G401.6 (cell line): ENCODE measurements around the gene ZNF615.
"Not testable (repeated sequence)": the region's sequence is repeated elsewhere in the genome, so short reads cannot be mapped to it uniquely, and the experiment has no call there.

Source experiments
- FAIRE-seq: peaks from 2 replicates; lab custom pipeline; 2012; peaks lifted over from hg19 to GRCh38; lab: Jason Lieb, UNC

ZNF615 gene

GRCh38 chr19:51980116-51980736, 27.8 kb downstream of the ZNF615 start:
- FAIRE-seq, result no peak

- FAIRE-seq, result no peak
Measured at GRCh38 chr19:51978882-51979281, 29.1 kb downstream of the ZNF615 start.

GRCh38 chr19:51977346-51977745, 30.7 kb downstream of the ZNF615 start:
- no peak for FAIRE-seq

GRCh38 chr19:51976852-51977251, 31.2 kb downstream of the ZNF615 start:
- FAIRE-seq, result no peak

- FAIRE-seq, result not testable (repeated sequence)
Measured at GRCh38 chr19:51975787-51976186, 32.2 kb downstream of the ZNF615 start.

GRCh38 chr19:51971624-51972023, 36.4 kb downstream of the ZNF615 start:
- FAIRE-seq, result no peak

- FAIRE-seq, result no peak
Measured at GRCh38 chr19:51970718-51971117, 37.3 kb downstream of the ZNF615 start.

GRCh38 chr19:51965583-51965982, 42.4 kb downstream of the ZNF615 start:
- FAIRE-seq, result no peak

- not testable (repeated sequence) for FAIRE-seq
Measured at GRCh38 chr19:51960621-51961233, 47.3 kb downstream of the ZNF615 start.

GRCh38 chr19:51959791-51960190, 48.2 kb downstream of the ZNF615 start:
- FAIRE-seq, result no peak

GRCh38 chr19:51957846-51958245, 50.2 kb downstream of the ZNF615 start:
- FAIRE-seq, result not testable (repeated sequence)

GRCh38 chr19:51948975-51949374, 59.0 kb downstream of the ZNF615 start:
- FAIRE-seq, result no peak

GRCh38 chr19:51946602-51947001, 61.4 kb downstream of the ZNF615 start:
- no peak for FAIRE-seq

GRCh38 chr19:51944798-51945552, 63.0 kb downstream of the ZNF615 start:
- no peak for FAIRE-seq
